GM18498 (cell line): Measurements from ENCODE around the gene RAB11B.
A peak's percentile ranks its signal among the peaks of the same experiment; 100 is the strongest.
"Not testable (repeated sequence)": the region's sequence is repeated elsewhere in the genome, so short reads cannot be mapped to it uniquely, and the experiment has no call there.

Experiments
- ATAC-seq: cut with Tn5 transposase; IDR thresholded peaks from one replicate; pipeline ENCODE4 v1.9.1; 2021; ENCODE audit warnings: mild to moderate bottlenecking, moderate library complexity; ENCODE audit not compliant: unreplicated experiment

The RAB11B gene

GRCh38 chr19:8370176-8371010, 19.8 kb upstream of the RAB11B start:
- no peak for ATAC-seq

GRCh38 chr19:8371011-8371804, 19.0 kb upstream of the RAB11B start:
- ATAC-seq = no peak

- ATAC-seq = no peak
Observed at GRCh38 chr19:8373867-8374813, 16.0 kb upstream of the RAB11B start.

GRCh38 chr19:8375766-8376165, 14.4 kb upstream of the RAB11B start:
- ATAC-seq = not testable (repeated sequence)

GRCh38 chr19:8376373-8376974, 13.7 kb upstream of the RAB11B start:
- not testable (repeated sequence) for ATAC-seq

GRCh38 chr19:8377598-8377997, 12.6 kb upstream of the RAB11B start:
- ATAC-seq = no peak

GRCh38 chr19:8379156-8379891, 10.8 kb upstream of the RAB11B start:
- not testable (repeated sequence) for ATAC-seq

- not testable (repeated sequence) for ATAC-seq
Observed at GRCh38 chr19:8384569-8384968, 5.6 kb upstream of the RAB11B start.

GRCh38 chr19:8385103-8385502, 5.1 kb upstream of the RAB11B start:
- ATAC-seq = not testable (repeated sequence)

- not testable (repeated sequence) for ATAC-seq
Observed at GRCh38 chr19:8385566-8385965, 4.6 kb upstream of the RAB11B start.

GRCh38 chr19:8386419-8386818, 3.7 kb upstream of the RAB11B start:
- not testable (repeated sequence) for ATAC-seq

- ATAC-seq = no peak
Observed at GRCh38 chr19:8386990-8387389, 3.2 kb upstream of the RAB11B start.

GRCh38 chr19:8387688-8388611, 2.2 kb upstream of the RAB11B start:
- ATAC-seq = no peak

GRCh38 chr19:8388612-8388958, 1.6 kb upstream of the RAB11B start:
- ATAC-seq = no peak

GRCh38 chr19:8390617-8390981, 439 bp downstream of the RAB11B start:
- peak; percentile 40 for ATAC-seq

- no peak for ATAC-seq
Observed at GRCh38 chr19:8391198-8392016, 1.2 kb downstream of the RAB11B start.

GRCh38 chr19:8392017-8392591, 1.9 kb downstream of the RAB11B start:
- ATAC-seq = no peak
